Measurements from ENCODE around the gene PPFIA1. TPM values are rescaled to one million over a fixed set of nuclear protein-coding genes. Genes with fewer than 3 reads are reported as not detected.

PPFIA1 gene
- total RNA-seq, 1 experiment from 2014 or later = 63.4 TPM

DNA sequence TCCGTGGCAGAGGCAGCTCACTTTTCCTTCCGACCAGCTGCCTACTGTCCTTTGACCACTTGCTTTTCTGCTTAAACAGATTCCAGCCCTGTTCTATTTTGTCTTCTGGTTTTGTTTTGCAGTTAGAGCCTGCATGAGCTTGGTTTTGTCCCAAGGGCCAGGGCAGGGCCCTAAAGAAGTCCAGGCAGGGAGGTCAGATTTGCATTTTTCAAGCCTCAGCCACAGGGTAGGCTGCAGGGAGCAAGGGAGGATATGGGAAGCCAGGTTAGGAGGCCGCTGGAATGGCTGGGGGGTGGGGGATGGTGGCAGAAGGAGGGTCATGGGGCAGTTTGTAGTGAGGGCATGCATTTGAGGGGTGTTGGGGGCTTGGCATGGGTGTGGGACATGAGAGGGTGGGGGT, 44.3 kb upstream of the PPFIA1 start:
- Mint-ChIP-seq H3K4me3 (no peak overlapping the region), H3K27ac (peak overlapping the region in 2 of 3 experiments; percentile 75 to 86; a peak in 3 of 7 replicates), H3K4me1 (peaks cover 16 to 17% of the 10 kb centered on the region in 2 experiments), H3K36me3 (ENCODE audit: insufficient read depth in 1 of 3, low read depth in 3 of 3) (no peaks in the 10 kb centered on the region), H3K27me3 (ENCODE audit: low read depth) (no peaks in the 10 kb centered on the region; the same call in 1 of the 2 replicates), H3K9me3 (no peaks in the 10 kb centered on the region; a peak in 1 of 5 replicates)
- no peaks in the 10 kb centered on the region for H3K79me2 ChIP-seq (ENCODE audit: insufficient read depth, low read length)
- H2BK12ac ChIP-seq (ENCODE audit: insufficient read length, low read depth, low read length) = no peak overlapping the region
- no peak overlapping the region for H2BK20ac ChIP-seq (ENCODE audit: low read depth, low read length, poor library complexity, severe bottlenecking)
- no peaks in the 10 kb centered on the region for H3K4me1 ChIP-seq (ENCODE audit: insufficient read depth, low read length)
- no peaks in the 10 kb centered on the region for H4K20me1 ChIP-seq (ENCODE audit: control insufficient read depth, insufficient read depth, insufficient read length)
- no peak overlapping the region for H3K23ac ChIP-seq (ENCODE audit: insufficient read length, low read depth, low read length)
- no peak overlapping the region for H4K91ac ChIP-seq (ENCODE audit: insufficient read length, low read depth, low read length)
- H4K5ac ChIP-seq (ENCODE audit: insufficient read length, low read depth, low read length) = no peak overlapping the region
- no peaks in the 10 kb centered on the region for H3K79me1 ChIP-seq (ENCODE audit: insufficient read depth, low read depth, low read length, poor library complexity, severe bottlenecking)
- TF ChIP-seq, protein P1, sequence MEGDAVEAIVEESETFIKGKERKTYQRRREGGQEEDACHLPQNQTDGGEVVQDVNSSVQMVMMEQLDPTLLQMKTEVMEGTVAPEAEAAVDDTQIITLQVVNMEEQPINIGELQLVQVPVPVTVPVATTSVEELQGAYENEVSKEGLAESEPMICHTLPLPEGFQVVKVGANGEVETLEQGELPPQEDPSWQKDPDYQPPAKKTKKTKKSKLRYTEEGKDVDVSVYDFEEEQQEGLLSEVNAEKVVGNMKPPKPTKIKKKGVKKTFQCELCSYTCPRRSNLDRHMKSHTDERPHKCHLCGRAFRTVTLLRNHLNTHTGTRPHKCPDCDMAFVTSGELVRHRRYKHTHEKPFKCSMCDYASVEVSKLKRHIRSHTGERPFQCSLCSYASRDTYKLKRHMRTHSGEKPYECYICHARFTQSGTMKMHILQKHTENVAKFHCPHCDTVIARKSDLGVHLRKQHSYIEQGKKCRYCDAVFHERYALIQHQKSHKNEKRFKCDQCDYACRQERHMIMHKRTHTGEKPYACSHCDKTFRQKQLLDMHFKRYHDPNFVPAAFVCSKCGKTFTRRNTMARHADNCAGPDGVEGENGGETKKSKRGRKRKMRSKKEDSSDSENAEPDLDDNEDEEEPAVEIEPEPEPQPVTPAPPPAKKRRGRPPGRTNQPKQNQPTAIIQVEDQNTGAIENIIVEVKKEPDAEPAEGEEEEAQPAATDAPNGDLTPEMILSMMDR (conservative IDR thresholded peaks at IDR 0.05) = no peak
- no peak overlapping the region for H2BK5ac ChIP-seq (ENCODE audit: insufficient read length, low read length)
- H3K9me3 ChIP-seq (ENCODE audit: control insufficient read depth, low read depth, low read length) = no peaks in the 10 kb centered on the region
- H3K27ac ChIP-seq (ENCODE audit: insufficient read length, low read depth, low read length) = no peak overlapping the region
- H2AFZ ChIP-seq (ENCODE audit: low read length) = no peak overlapping the region
- no peak overlapping the region for H2BK120ac ChIP-seq (ENCODE audit: low read depth, low read length, poor library complexity, severe bottlenecking)
- no peak overlapping the region for H3K14ac ChIP-seq (ENCODE audit: insufficient read depth, low read length)
- H3T11ph ChIP-seq (ENCODE audit: low read length) = no peak overlapping the region
- H3K56ac ChIP-seq (ENCODE audit: insufficient read length, low read depth, low read length) = no peak overlapping the region
- no peak overlapping the region for H3K4me2 ChIP-seq (ENCODE audit: insufficient read depth, insufficient read length, low read length)
- no peak overlapping the region for H4K8ac ChIP-seq (replicated peaks; ENCODE audit: insufficient read length, low read depth, low read length)
- no peak overlapping the region for H3K18ac ChIP-seq (ENCODE audit: insufficient read length, low read depth, low read length)
- no peak overlapping the region for H2AK5ac ChIP-seq (ENCODE audit: insufficient read length, low read length)
- H3K9ac ChIP-seq (ENCODE audit: extremely low read depth, insufficient read length, low read length) = no peak overlapping the region
- no peaks in the 10 kb centered on the region for H3K23me2 ChIP-seq (ENCODE audit: insufficient read length, low read depth, low read length, poor library complexity, severe bottlenecking)
- H3K4ac ChIP-seq (ENCODE audit: low read depth, low read length) = no peak overlapping the region
- WGBS (ENCODE audit: extremely low coverage, insufficient read length, low lambda C conversion rate) = no CpG with 5 or more reads among the region's 3 CpGs
- H3K27me3 ChIP-seq (ENCODE audit: insufficient read depth, low read length) = no peaks in the 10 kb centered on the region
- DNase-seq = peak; percentile 52
- no peak overlapping the region for H2BK15ac ChIP-seq (ENCODE audit: low read depth, low read length)

All from H9 (cell line).